ENCODE data around the gene CARD11.

The CARD11 gene

GRCh38 chr7:2984091-2984490 lies 59.6 kb downstream of the CARD11 start:
- DNase-seq (ENCODE audit: low read depth in 2 of 2, low spot score in 1 of 2) = no peak

GRCh38 chr7:2983586-2983985 lies 60.1 kb downstream of the CARD11 start:
- no peak for DNase-seq (ENCODE audit: low read depth in 2 of 2, low spot score in 1 of 2)

GRCh38 chr7:2982831-2983230 lies 60.8 kb downstream of the CARD11 start:
- peak; percentile 26 to 40 for DNase-seq (ENCODE audit: low read depth in 2 of 2, low spot score in 1 of 2)

- no peak for DNase-seq (ENCODE audit: low read depth in 2 of 2, low spot score in 1 of 2)
Observed at GRCh38 chr7:2982401-2982800, 61.3 kb downstream of the CARD11 start.

- no peak for DNase-seq (ENCODE audit: low read depth in 2 of 2, low spot score in 1 of 2)
Observed at GRCh38 chr7:2981103-2981480, 62.6 kb downstream of the CARD11 start.

GRCh38 chr7:2980401-2981102 lies 63.1 kb downstream of the CARD11 start:
- no peak for DNase-seq (ENCODE audit: low read depth in 2 of 2, low spot score in 1 of 2)

- DNase-seq (ENCODE audit: low read depth in 2 of 2, low spot score in 1 of 2) = no peak
Observed at GRCh38 chr7:2979951-2980350, 63.7 kb downstream of the CARD11 start.

- DNase-seq (ENCODE audit: low read depth in 2 of 2, low spot score in 1 of 2) = no peak
Observed at GRCh38 chr7:2979201-2979631, 64.5 kb downstream of the CARD11 start.

GRCh38 chr7:2978408-2978807 lies 65.3 kb downstream of the CARD11 start:
- DNase-seq (ENCODE audit: low read depth in 2 of 2, low spot score in 1 of 2) = peak; percentile 43 to 74

- no peak for DNase-seq (ENCODE audit: low read depth in 2 of 2, low spot score in 1 of 2)
Observed at GRCh38 chr7:2975821-2976371, 67.8 kb downstream of the CARD11 start.

- DNase-seq (ENCODE audit: low read depth in 2 of 2, low spot score in 1 of 2) = no peak
Observed at GRCh38 chr7:2974093-2974819, 69.4 kb downstream of the CARD11 start.

GRCh38 chr7:2972835-2973161 lies 70.9 kb downstream of the CARD11 start:
- DNase-seq (ENCODE audit: low read depth in 2 of 2, low spot score in 1 of 2) = no peak

- no peak for DNase-seq (ENCODE audit: low read depth in 2 of 2, low spot score in 1 of 2)
Observed at GRCh38 chr7:2971914-2972834, 71.5 kb downstream of the CARD11 start.

- DNase-seq (ENCODE audit: low read depth in 2 of 2, low spot score in 1 of 2) = no peak
Observed at GRCh38 chr7:2970861-2971260, 72.8 kb downstream of the CARD11 start.

GRCh38 chr7:2970307-2970664 lies 73.4 kb downstream of the CARD11 start:
- DNase-seq (ENCODE audit: low read depth in 2 of 2, low spot score in 1 of 2) = no peak

GRCh38 chr7:2969398-2970306 lies 74.0 kb downstream of the CARD11 start:
- DNase-seq (ENCODE audit: low read depth in 2 of 2, low spot score in 1 of 2) = no peak

GRCh38 chr7:2968616-2969397 lies 74.9 kb downstream of the CARD11 start:
- DNase-seq (ENCODE audit: low read depth in 2 of 2, low spot score in 1 of 2) = no peak

- no peak for DNase-seq (ENCODE audit: low read depth in 2 of 2, low spot score in 1 of 2)
Observed at GRCh38 chr7:2968176-2968575, 75.5 kb downstream of the CARD11 start.

- DNase-seq (ENCODE audit: low read depth in 2 of 2, low spot score in 1 of 2) = no peak
Observed at GRCh38 chr7:2967705-2968104, 76.0 kb downstream of the CARD11 start.

- DNase-seq (ENCODE audit: low read depth in 2 of 2, low spot score in 1 of 2) = no peak
Observed at GRCh38 chr7:2967253-2967652, 76.4 kb downstream of the CARD11 start.
